DMS153 (cell line): ENCODE measurements around the gene SERAC1.

Experiments used
- DNase-seq: peaks from one replicate; lab custom pipeline; 2025; lab: John Stamatoyannopoulos, UW

SERAC1 gene

GRCh38 chr6:158122048-158122447 is 46.0 kb downstream of the SERAC1 start:
- no peak for DNase-seq

GRCh38 chr6:158121335-158121734 is 46.7 kb downstream of the SERAC1 start:
- DNase-seq = no peak

- DNase-seq = no peak
These were observed 49.2 kb downstream of the SERAC1 start for GRCh38 chr6:158118886-158119285.

GRCh38 chr6:158115508-158115907 is 52.6 kb downstream of the SERAC1 start:
- DNase-seq = no peak

- no peak for DNase-seq
These were observed 53.0 kb downstream of the SERAC1 start for GRCh38 chr6:158115102-158115501.

GRCh38 chr6:158113802-158114201 is 54.3 kb downstream of the SERAC1 start:
- DNase-seq = no peak

GRCh38 chr6:158111987-158112386 is 56.1 kb downstream of the SERAC1 start:
- DNase-seq = no peak

- no peak for DNase-seq
These were observed 57.1 kb downstream of the SERAC1 start for GRCh38 chr6:158110986-158111385.

GRCh38 chr6:158109748-158110147 is 58.3 kb downstream of the SERAC1 start:
- no peak for DNase-seq

GRCh38 chr6:158104696-158105095 is 63.4 kb downstream of the SERAC1 start:
- no peak for DNase-seq

GRCh38 chr6:158103228-158103627 is 64.8 kb downstream of the SERAC1 start:
- no peak for DNase-seq

GRCh38 chr6:158095671-158096070 is 72.4 kb downstream of the SERAC1 start:
- DNase-seq = no peak

GRCh38 chr6:158095031-158095430 is 73.0 kb downstream of the SERAC1 start:
- DNase-seq = no peak

- DNase-seq = no peak
These were observed 75.3 kb downstream of the SERAC1 start for GRCh38 chr6:158092806-158093205.

GRCh38 chr6:158087224-158087867 is 80.7 kb downstream of the SERAC1 start:
- DNase-seq = no peak

GRCh38 chr6:158086504-158087223 is 81.4 kb downstream of the SERAC1 start:
- no peak for DNase-seq

- no peak for DNase-seq
These were observed 82.0 kb downstream of the SERAC1 start for GRCh38 chr6:158086054-158086503.

GRCh38 chr6:158085261-158086053 is 82.6 kb downstream of the SERAC1 start:
- no peak for DNase-seq

- no peak for DNase-seq
These were observed 84.4 kb downstream of the SERAC1 start for GRCh38 chr6:158083455-158084325.

- DNase-seq = no peak
These were observed 86.5 kb downstream of the SERAC1 start for GRCh38 chr6:158081657-158081935.

GRCh38 chr6:158080849-158081656 is 87.0 kb downstream of the SERAC1 start:
- DNase-seq = no peak
